T-helper 17 cell (primary cell): Measurements from ENCODE around the gene ZBTB32. TPM values are rescaled to one million over a fixed set of nuclear protein-coding genes. Genes with fewer than 3 reads are reported as not detected.
A peak's percentile ranks its signal among the peaks of the same experiment; 100 is the strongest.
"Not testable (repeated sequence)": the region's sequence is repeated elsewhere in the genome, so short reads cannot be mapped to it uniquely, and the experiment has no call there.

Experiments used
- ATAC-seq: fragments of 150-1000 bp; cut with Tn5 transposase; 2 replicates; pipeline ENCODE4 v1.10.0; 2021; ENCODE audit warnings: mild to moderate bottlenecking, moderate library complexity
- DNase-seq, 3 donors: peaks; one replicate each; pipeline versions ENCODE4 v3.0.0 to v3.0.0-alpha.2; 2020 to 2021
- H3K9me3 ChIP-seq: one replicate; pipeline ENCODE4 v1.7.0; 2013; ENCODE audit warnings: low read length, mild to moderate bottlenecking; ENCODE audit not compliant: control insufficient read depth, poor library complexity, severe bottlenecking
- H3K27ac Mint-ChIP-seq: one replicate; pipeline ENCODE4 v1.8.0; 2022; ENCODE audit warnings: mild to moderate bottlenecking, moderate library complexity, mixed read lengths
- H3K27me3 Mint-ChIP-seq: one replicate; pipeline ENCODE4 v1.8.0; 2022; ENCODE audit warnings: mixed read lengths
- H3K36me3 Mint-ChIP-seq: one replicate; pipeline ENCODE4 v1.8.0; 2022; ENCODE audit warnings: low read depth, mixed read lengths
- H3K4me1 Mint-ChIP-seq: one replicate; pipeline ENCODE4 v1.8.0; 2022; ENCODE audit warnings: mild to moderate bottlenecking, mixed read lengths
- H3K4me3 Mint-ChIP-seq: one replicate; pipeline ENCODE4 v1.8.0; 2022; ENCODE audit warnings: mild to moderate bottlenecking, moderate library complexity, mixed read lengths
- total RNA-seq, 4 donors: library from RNA in 2 of 4; stranded (reverse) in 2 of 4; gene quantifications; one replicate each; pipeline ENCODE4 v1.2.3 and lab custom pipeline; 2022 to 2026

The ZBTB32 gene, protein sequence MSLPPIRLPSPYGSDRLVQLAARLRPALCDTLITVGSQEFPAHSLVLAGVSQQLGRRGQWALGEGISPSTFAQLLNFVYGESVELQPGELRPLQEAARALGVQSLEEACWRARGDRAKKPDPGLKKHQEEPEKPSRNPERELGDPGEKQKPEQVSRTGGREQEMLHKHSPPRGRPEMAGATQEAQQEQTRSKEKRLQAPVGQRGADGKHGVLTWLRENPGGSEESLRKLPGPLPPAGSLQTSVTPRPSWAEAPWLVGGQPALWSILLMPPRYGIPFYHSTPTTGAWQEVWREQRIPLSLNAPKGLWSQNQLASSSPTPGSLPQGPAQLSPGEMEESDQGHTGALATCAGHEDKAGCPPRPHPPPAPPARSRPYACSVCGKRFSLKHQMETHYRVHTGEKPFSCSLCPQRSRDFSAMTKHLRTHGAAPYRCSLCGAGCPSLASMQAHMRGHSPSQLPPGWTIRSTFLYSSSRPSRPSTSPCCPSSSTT
- total RNA-seq (1 to 10 TPM; 3.4 to 5.0 TPM), total RNA-seq (lab: John Stamatoyannopoulos, UW) (1.6 to 5.0 reads per million in 2 donors)

DNA sequence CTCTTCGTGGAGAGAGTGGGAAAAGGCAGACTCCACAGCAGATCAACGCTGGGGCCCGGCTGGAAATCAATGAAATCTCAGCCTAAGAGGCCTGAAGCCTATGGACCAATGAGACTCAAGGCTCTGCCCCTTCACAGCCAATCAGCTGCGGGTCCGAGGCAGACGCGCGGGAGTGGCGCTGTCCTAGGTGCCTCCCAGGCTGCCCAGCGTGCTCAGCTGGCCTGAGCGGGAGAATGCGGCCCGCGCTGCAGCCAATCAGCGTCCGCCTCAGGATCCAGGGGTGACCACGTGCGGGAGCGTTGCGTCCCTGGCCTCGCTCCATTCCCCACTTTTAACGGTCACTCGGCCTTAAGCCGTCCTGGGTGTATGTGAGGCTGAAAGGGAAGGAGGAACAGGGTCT is at the start of gene ZBTB32:
ZBTB32 (plus strand) TSS at position 341 of the 400 bp plus-strand sequence. CDS start 10,069 bp downstream, outside the sequence.
- no peak within 1 kb of the TSS for H3K4me3 Mint-ChIP-seq
- H3K9me3 ChIP-seq = no peaks in the 10 kb centered on the region
- H3K4me1 Mint-ChIP-seq = peaks cover 6% of the 10 kb centered on the region
- DNase-seq (no peak), ATAC-seq (no peak)
- H3K27ac Mint-ChIP-seq = no peak within 1 kb of the TSS
- H3K36me3 Mint-ChIP-seq = no peaks in the 10 kb centered on the region
- H3K27me3 Mint-ChIP-seq = peaks cover 6% of the 10 kb centered on the region

DNA sequence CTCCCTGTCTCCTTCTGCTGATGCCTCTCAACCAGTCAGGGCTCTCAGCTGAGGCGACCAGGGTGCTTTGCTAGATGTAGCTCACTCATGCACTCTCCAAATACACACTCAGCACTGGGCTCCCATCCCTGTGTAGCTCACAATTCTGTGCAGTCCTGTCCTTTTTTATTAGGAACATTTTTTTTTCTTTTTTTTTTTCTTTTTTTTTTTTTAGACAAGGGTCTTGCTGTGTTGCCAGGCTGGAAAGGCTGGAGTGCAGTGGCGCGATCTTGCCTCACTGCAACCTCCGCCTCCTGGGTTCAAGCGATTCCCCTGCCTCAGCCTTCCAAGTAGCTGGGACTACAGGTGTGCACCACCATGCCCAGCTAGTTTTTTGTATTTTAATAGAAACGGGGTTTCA is 49.5 kb upstream of the ZBTB32 start:
- H3K4me1 Mint-ChIP-seq, ATAC-seq, DNase-seq, H3K4me3 Mint-ChIP-seq, H3K27me3 Mint-ChIP-seq, H3K36me3 Mint-ChIP-seq, H3K9me3 ChIP-seq: not testable (repeated sequence)
- peak overlapping the region; percentile 49 for H3K27ac Mint-ChIP-seq

GRCh38 chr19:35655600-35655999 is 48.8 kb upstream of the ZBTB32 start:
- peaks cover 8% of the 10 kb centered on the region for H3K36me3 Mint-ChIP-seq
- H3K9me3 ChIP-seq = no peaks in the 10 kb centered on the region
- no peak overlapping the region for H3K4me3 Mint-ChIP-seq
- ATAC-seq (no peak), DNase-seq (no peak)
- no peaks in the 10 kb centered on the region for H3K27me3 Mint-ChIP-seq
- H3K27ac Mint-ChIP-seq = peak overlapping the region; percentile 49
- peaks cover 10% of the 10 kb centered on the region for H3K4me1 Mint-ChIP-seq

GRCh38 chr19:35656700-35657099 is 47.7 kb upstream of the ZBTB32 start:
- DNase-seq (no peak), ATAC-seq (no peak)
- Mint-ChIP-seq H3K36me3 (peaks cover 8% of the 10 kb centered on the region), H3K4me3 (no peak overlapping the region), H3K27ac (no peak overlapping the region), H3K4me1 (peaks cover 8% of the 10 kb centered on the region), H3K27me3 (no peaks in the 10 kb centered on the region)
- H3K9me3 ChIP-seq = no peaks in the 10 kb centered on the region

GRCh38 chr19:35657904-35658700 is 46.3 kb upstream of the ZBTB32 start:
- Mint-ChIP-seq H3K36me3 (peaks cover 8% of the 10 kb centered on the region), H3K4me3 (no peak overlapping the region), H3K27me3 (no peaks in the 10 kb centered on the region), H3K27ac (no peak overlapping the region), H3K4me1 (peaks cover 8% of the 10 kb centered on the region)
- no peak for DNase-seq
- H3K9me3 ChIP-seq = no peaks in the 10 kb centered on the region
- ATAC-seq = no peak

GRCh38 chr19:35661995-35662340 is 42.4 kb upstream of the ZBTB32 start:
- peak overlapping the region; percentile 79 for H3K27ac Mint-ChIP-seq
- no peak for DNase-seq
- no peak for ATAC-seq
- no peaks in the 10 kb centered on the region for H3K9me3 ChIP-seq
- no peaks in the 10 kb centered on the region for H3K27me3 Mint-ChIP-seq
- H3K4me3 Mint-ChIP-seq = no peak overlapping the region
- peaks cover 5% of the 10 kb centered on the region for H3K4me1 Mint-ChIP-seq
- H3K36me3 Mint-ChIP-seq = peaks cover 3% of the 10 kb centered on the region

DNA sequence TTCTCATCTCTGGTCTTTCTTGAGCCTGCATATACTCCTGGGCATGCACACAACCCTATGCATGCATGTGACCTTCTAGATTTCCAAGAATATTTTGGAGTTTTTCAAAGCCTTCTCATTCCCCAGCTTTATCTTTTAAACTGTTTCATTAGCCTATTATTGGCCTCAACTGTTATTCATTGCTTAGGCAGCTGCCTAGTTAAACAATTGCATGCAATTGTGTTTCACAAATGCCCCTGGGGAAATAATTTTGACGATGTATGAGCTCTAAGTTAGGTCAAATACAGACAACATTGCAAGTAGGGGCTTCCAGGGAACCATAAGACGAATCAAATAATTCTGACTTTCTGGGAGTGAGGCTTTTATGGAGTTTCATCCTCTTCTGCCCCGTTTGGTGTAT is 40.4 kb upstream of the ZBTB32 start:
- peaks cover 3% of the 10 kb centered on the region for H3K36me3 Mint-ChIP-seq
- H3K27ac Mint-ChIP-seq = no peak overlapping the region

DNA sequence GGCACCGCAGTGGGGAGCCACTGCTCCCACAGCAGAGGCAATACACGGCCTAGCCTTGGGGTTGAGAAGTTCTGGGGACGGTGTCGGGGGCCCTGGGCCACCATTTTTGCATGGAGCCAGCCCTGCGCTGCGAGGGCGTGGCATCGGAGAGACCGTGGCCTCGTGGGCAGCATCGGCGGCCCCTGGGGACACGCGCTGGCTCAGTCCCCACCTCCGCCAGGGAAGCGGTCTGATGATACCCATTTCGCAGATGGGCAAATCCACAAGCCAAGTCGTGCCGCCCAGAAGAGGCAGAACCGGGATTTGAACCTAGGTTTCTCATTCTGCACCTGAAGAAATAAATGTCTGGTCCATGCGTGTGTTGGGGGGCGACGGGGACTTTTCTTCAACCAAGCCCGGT is 39.2 kb upstream of the ZBTB32 start:
- Mint-ChIP-seq H3K36me3 (peaks cover 6% of the 10 kb centered on the region), H3K4me1 (peaks cover 6% of the 10 kb centered on the region), H3K27ac (no peak overlapping the region), H3K27me3 (peaks cover 14% of the 10 kb centered on the region), H3K4me3 (no peak overlapping the region)
- H3K9me3 ChIP-seq = no peaks in the 10 kb centered on the region
- DNase-seq (no peak), ATAC-seq (no peak)

More for the DNA sequence above, 40.4 kb upstream of the ZBTB32 start:
- no peaks in the 10 kb centered on the region for H3K9me3 ChIP-seq
- DNase-seq = no peak
- H3K27me3 Mint-ChIP-seq = peaks cover 3% of the 10 kb centered on the region
- no peak for ATAC-seq
- H3K4me1 Mint-ChIP-seq = peaks cover 3% of the 10 kb centered on the region
- H3K4me3 Mint-ChIP-seq = no peak overlapping the region

DNA sequence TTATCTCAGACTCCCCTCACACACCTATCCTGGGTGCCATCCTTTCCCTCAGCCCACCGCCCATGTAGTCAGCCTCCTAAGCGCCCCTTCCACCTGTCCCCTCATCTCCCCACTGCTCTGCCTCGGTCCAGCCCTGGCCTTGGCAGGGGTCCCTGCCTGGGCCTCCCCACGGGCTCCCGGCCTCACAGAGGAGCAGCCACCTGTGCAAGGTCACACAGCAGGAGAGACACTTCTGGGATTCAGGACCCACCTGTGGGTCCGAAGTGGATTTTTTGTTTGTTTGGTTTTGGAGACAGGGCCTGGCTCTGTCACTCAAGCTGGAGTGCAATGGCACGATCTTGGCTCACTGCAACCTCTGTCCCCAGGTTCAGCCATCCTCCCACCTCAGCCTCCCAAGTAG is 38.8 kb upstream of the ZBTB32 start:
- H3K4me3 Mint-ChIP-seq = no peak overlapping the region
- no peaks in the 10 kb centered on the region for H3K9me3 ChIP-seq
- no peak overlapping the region for H3K27ac Mint-ChIP-seq
- ATAC-seq (no peak), DNase-seq (no peak)
- peaks cover 6% of the 10 kb centered on the region for H3K36me3 Mint-ChIP-seq
- H3K27me3 Mint-ChIP-seq = peaks cover 14% of the 10 kb centered on the region
- H3K4me1 Mint-ChIP-seq = peaks cover 6% of the 10 kb centered on the region

DNA sequence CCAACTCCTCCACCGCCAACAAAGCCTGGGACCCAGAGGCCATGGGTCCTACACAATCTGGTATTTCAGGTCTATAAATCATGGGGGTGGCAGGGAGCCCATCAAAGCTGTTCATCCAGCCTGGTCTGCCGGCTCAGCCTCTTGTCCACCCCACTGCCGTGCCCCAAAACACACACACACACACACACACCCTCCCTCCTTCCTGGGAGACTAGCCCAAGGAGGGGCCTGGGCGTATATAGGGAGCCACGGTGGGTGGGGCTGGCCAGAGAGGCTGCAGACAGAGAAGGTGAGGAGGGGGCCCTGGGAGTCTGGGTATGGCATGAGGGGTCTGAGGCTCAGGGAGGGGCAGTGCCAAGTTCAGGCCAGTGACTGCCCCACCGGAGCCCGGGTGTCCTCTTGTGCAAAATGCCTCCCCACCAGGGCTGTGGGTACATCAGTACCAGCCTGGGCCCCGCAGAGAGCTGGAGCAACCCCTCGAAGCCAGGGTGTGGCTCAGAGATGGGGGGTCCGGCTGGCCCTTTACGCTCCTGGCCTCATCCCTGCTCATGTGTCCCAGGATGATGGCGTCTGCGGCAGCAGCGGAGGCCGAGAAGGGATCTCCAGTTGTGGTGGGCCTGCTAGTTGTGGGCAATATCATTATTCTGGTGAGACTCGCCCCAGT is 38.0 kb upstream of the ZBTB32 start, which contains the start of gene UPK1A:
UPK1A (plus strand) TSS at position 267 of the 663 bp plus-strand sequence; CDS start at position 563, 296 bp downstream.
- DNase-seq (no peak), ATAC-seq (no peak)
- no peaks in the 10 kb centered on the region for H3K9me3 ChIP-seq
- H3K36me3 Mint-ChIP-seq = peaks cover 6% of the 10 kb centered on the region
- no peak within 1 kb of the TSS for H3K4me3 Mint-ChIP-seq
- peaks cover 14% of the 10 kb centered on the region for H3K27me3 Mint-ChIP-seq
- H3K27ac Mint-ChIP-seq = no peak within 1 kb of the TSS
- H3K4me1 Mint-ChIP-seq = peaks cover 6% of the 10 kb centered on the region

GRCh38 chr19:35669566-35669965 is 34.8 kb upstream of the ZBTB32 start:
- H3K27ac Mint-ChIP-seq = peak overlapping the region; percentile 68
- peaks cover 4% of the 10 kb centered on the region for H3K36me3 Mint-ChIP-seq
- no peaks in the 10 kb centered on the region for H3K9me3 ChIP-seq
- ATAC-seq = no peak
- no peak for DNase-seq
- H3K4me3 Mint-ChIP-seq = no peak overlapping the region
- H3K4me1 Mint-ChIP-seq = peaks cover 15% of the 10 kb centered on the region
- H3K27me3 Mint-ChIP-seq = peaks cover 24% of the 10 kb centered on the region

- Mint-ChIP-seq H3K4me1 (peaks cover 15% of the 10 kb centered on the region), H3K36me3 (peaks cover 4% of the 10 kb centered on the region), H3K27me3 (peaks cover 24% of the 10 kb centered on the region), H3K4me3 (no peak overlapping the region), H3K27ac (peak overlapping the region; percentile 68)
- no peak for ATAC-seq
- no peak for DNase-seq
- H3K9me3 ChIP-seq = no peaks in the 10 kb centered on the region
These were observed 34.4 kb upstream of the ZBTB32 start for GRCh38 chr19:35669974-35670373.

DNA sequence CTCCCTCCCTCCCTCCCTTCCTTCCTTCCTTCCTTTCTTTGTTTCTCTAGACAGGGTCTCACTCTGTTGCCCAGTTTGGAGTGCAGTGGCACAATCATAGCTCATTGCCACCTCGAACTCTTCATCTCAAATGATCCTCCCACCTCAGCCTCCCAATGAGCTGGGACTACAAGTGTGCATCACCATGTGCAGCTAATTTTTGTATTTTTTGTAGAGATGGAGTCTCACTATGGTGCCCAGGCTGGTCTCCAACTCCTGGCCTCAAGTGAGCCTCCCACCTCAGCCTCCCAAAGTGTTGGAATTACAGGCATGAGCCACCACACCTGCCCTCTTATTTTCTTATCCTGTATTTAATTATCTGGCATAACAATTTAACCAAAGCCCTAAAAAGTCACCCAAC is 33.7 kb upstream of the ZBTB32 start:
- no peaks in the 10 kb centered on the region for H3K9me3 ChIP-seq
- Mint-ChIP-seq H3K4me3 (no peak overlapping the region), H3K4me1 (peaks cover 15% of the 10 kb centered on the region), H3K27me3 (peaks cover 24% of the 10 kb centered on the region), H3K27ac (no peak overlapping the region), H3K36me3 (peaks cover 4% of the 10 kb centered on the region)
- ATAC-seq (no peak), DNase-seq (no peak)
